H9 (cell line): Measurements from ENCODE around the gene MYOM1. TPM values are rescaled to one million over a fixed set of nuclear protein-coding genes. Genes with fewer than 3 reads are reported as not detected.

Source experiments
- DNase-seq: peaks from one replicate; pipeline ENCODE4 v3.0.0-alpha.2; 2017
- H2AFZ ChIP-seq: one replicate; pipeline ENCODE4 v1.6.1; 2013; ENCODE audit warnings: mild to moderate bottlenecking, low read length, control low read depth, moderate library complexity
- H2AK5ac ChIP-seq: 2 replicates; pipeline ENCODE4 v1.6.1; 2013; ENCODE audit warnings: low read length, control low read depth, mixed read lengths; ENCODE audit not compliant: insufficient read length
- H2BK120ac ChIP-seq: one replicate; pipeline ENCODE4 v1.6.1; 2013; ENCODE audit warnings: low read depth, mild to moderate bottlenecking, low read length, control low read depth, inconsistent platforms; ENCODE audit not compliant: poor library complexity, severe bottlenecking
- H2BK12ac ChIP-seq: 2 replicates; pipeline ENCODE4 v1.6.1; 2013; ENCODE audit warnings: low read length, control low read depth, mixed read lengths, low read depth; ENCODE audit not compliant: insufficient read length
- H2BK15ac ChIP-seq: 2 replicates; pipeline ENCODE4 v1.6.1; 2013; ENCODE audit warnings: low read depth, low read length, control low read depth
- H2BK20ac ChIP-seq: one replicate; pipeline ENCODE4 v1.6.1; 2013; ENCODE audit warnings: low read depth, mild to moderate bottlenecking, low read length, control low read depth, inconsistent platforms; ENCODE audit not compliant: poor library complexity, severe bottlenecking
- H2BK5ac ChIP-seq: 2 replicates; pipeline ENCODE4 v1.6.1; 2013; ENCODE audit warnings: low read length, control low read depth, mixed read lengths; ENCODE audit not compliant: insufficient read length
- H3K14ac ChIP-seq: 2 replicates; pipeline ENCODE4 v1.6.1; 2013; ENCODE audit warnings: low read length, control low read depth; ENCODE audit not compliant: insufficient read depth
- H3K18ac ChIP-seq: 2 replicates; pipeline ENCODE4 v1.6.1; 2013; ENCODE audit warnings: low read depth, mild to moderate bottlenecking, mixed read lengths, low read length, control low read depth; ENCODE audit not compliant: insufficient read length
- H3K23ac ChIP-seq: 2 replicates; pipeline ENCODE4 v1.6.1; 2013; ENCODE audit warnings: low read length, control low read depth, mixed read lengths, low read depth; ENCODE audit not compliant: insufficient read length
- H3K23me2 ChIP-seq: 2 replicates; pipeline ENCODE4 v1.6.1; 2013; ENCODE audit warnings: low read depth, mild to moderate bottlenecking, mixed read lengths, low read length, control low read depth; ENCODE audit not compliant: insufficient read length, poor library complexity, severe bottlenecking
- H3K27ac ChIP-seq: 2 replicates; pipeline ENCODE4 v1.5.1; 2013; ENCODE audit warnings: low read length, control low read depth, mixed read lengths, low read depth; ENCODE audit not compliant: insufficient read length
- H3K27me3 ChIP-seq: 2 replicates; pipeline ENCODE4 v1.6.1; 2013; ENCODE audit warnings: low read length, control low read depth, inconsistent platforms; ENCODE audit not compliant: insufficient read depth
- H3K4ac ChIP-seq: 2 replicates; pipeline ENCODE4 v1.6.1; 2013; ENCODE audit warnings: low read depth, mild to moderate bottlenecking, control low read depth, inconsistent platforms, low read length, moderate library complexity
- H3K4me1 ChIP-seq: 2 replicates; pipeline ENCODE4 v1.6.1; 2013; ENCODE audit warnings: low read length, control low read depth, inconsistent platforms; ENCODE audit not compliant: insufficient read depth
- H3K4me2 ChIP-seq: 2 replicates; pipeline ENCODE4 v1.6.1; 2013; ENCODE audit warnings: low read length, control low read depth, mixed read lengths; ENCODE audit not compliant: insufficient read length, insufficient read depth
- H3K56ac ChIP-seq: 2 replicates; pipeline ENCODE4 v1.6.1; 2013; ENCODE audit warnings: low read depth, mild to moderate bottlenecking, mixed read lengths, low read length, control low read depth; ENCODE audit not compliant: insufficient read length
- H3K79me1 ChIP-seq: 2 replicates; pipeline ENCODE4 v1.6.1; 2013; ENCODE audit warnings: low read depth, mild to moderate bottlenecking, moderate library complexity, low read length, control low read depth, inconsistent platforms; ENCODE audit not compliant: insufficient read depth, poor library complexity, severe bottlenecking
- H3K79me2 ChIP-seq: 2 replicates; pipeline ENCODE4 v1.6.1; 2013; ENCODE audit warnings: low read length, control low read depth, inconsistent platforms; ENCODE audit not compliant: insufficient read depth
- H3K9ac ChIP-seq: 2 replicates; pipeline ENCODE4 v1.6.1; 2013; ENCODE audit warnings: low read length, control low read depth, mixed read lengths; ENCODE audit not compliant: insufficient read length; ENCODE audit errors: extremely low read depth
- H3K9me3 ChIP-seq: one replicate; pipeline ENCODE4 v1.6.1; 2013; ENCODE audit warnings: low read depth, low read length, inconsistent platforms; ENCODE audit not compliant: control insufficient read depth
- H3T11ph ChIP-seq: one replicate; pipeline ENCODE4 v1.6.1; 2013; ENCODE audit warnings: mild to moderate bottlenecking, low read length, control low read depth, inconsistent platforms
- H4K20me1 ChIP-seq: one replicate; pipeline ENCODE4 v1.6.1; 2013; ENCODE audit not compliant: control insufficient read depth, insufficient read length, insufficient read depth
- H4K5ac ChIP-seq: 2 replicates; pipeline ENCODE4 v1.6.1; 2013; ENCODE audit warnings: low read depth, mild to moderate bottlenecking, mixed read lengths, low read length, control low read depth; ENCODE audit not compliant: insufficient read length
- H4K8ac ChIP-seq: replicated peaks from 2 replicates; pipeline ENCODE4 v1.6.1; 2013; ENCODE audit warnings: low read length, control low read depth, mixed read lengths, low read depth; ENCODE audit not compliant: insufficient read length
- H4K91ac ChIP-seq: 2 replicates; pipeline ENCODE4 v1.6.1; 2013; ENCODE audit warnings: low read depth, mild to moderate bottlenecking, moderate library complexity, mixed read lengths, low read length, control low read depth; ENCODE audit not compliant: insufficient read length
- H3K27ac Mint-ChIP-seq, 3 experiments: 2 replicates in 2 of 3; 3 replicates in 1 of 3; pipeline ENCODE4 v1.8.0; 2020 to 2021; ENCODE audit warnings: mixed read lengths in 3 of 3, mild to moderate bottlenecking in 1 of 3, moderate library complexity in 1 of 3
- H3K27me3 Mint-ChIP-seq: 2 replicates; pipeline ENCODE4 v1.8.0; 2021; ENCODE audit warnings: low read depth, mild to moderate bottlenecking, moderate library complexity, mixed read lengths
- H3K36me3 Mint-ChIP-seq, 3 experiments: 2 replicates in 2 of 3; 3 replicates in 1 of 3; pipeline ENCODE4 v1.8.0; 2020 to 2021; ENCODE audit warnings: low read depth in 3 of 3, mixed read lengths in 3 of 3; ENCODE audit not compliant: insufficient read depth in 1 of 3
- H3K4me1 Mint-ChIP-seq, 2 experiments: 2 replicates each; pipeline ENCODE4 v1.8.0; 2020; ENCODE audit warnings: mixed read lengths in 2 of 2
- H3K4me3 Mint-ChIP-seq, 2 experiments: 2 replicates in 1 of 2; 3 replicates in 1 of 2; pipeline ENCODE4 v1.8.0; 2020 to 2021; ENCODE audit warnings: mild to moderate bottlenecking in 2 of 2, mixed read lengths in 2 of 2, moderate library complexity in 1 of 2
- H3K9me3 Mint-ChIP-seq, 2 experiments: 2 replicates in 1 of 2; 3 replicates in 1 of 2; pipeline ENCODE4 v1.8.0; 2020; ENCODE audit warnings: mild to moderate bottlenecking in 2 of 2, mixed read lengths in 2 of 2, moderate library complexity in 1 of 2
- CTCF ChIP-seq: fragments of 200-600 bp; sonication (generic); conservative IDR thresholded peaks from 3 replicates; pipeline ENCODE4 v1.8.0; 2021; ENCODE audit warnings: antibody characterized with exemption, mild to moderate bottlenecking
- WGBS: extraction: QIAGEN DNeasy Blood & Tissue Kit; methylation state at CpG from one replicate; pipeline ENCODE4 v1.1.7; 2013; ENCODE audit warnings: missing lambda C conversion rate, low lambda C conversion rate, mixed read lengths; ENCODE audit not compliant: insufficient read length; ENCODE audit errors: extremely low coverage; 5-methylcytosine and 5-hydroxymethylcytosine counted together
- total RNA-seq: library from RNA; stranded (reverse); gene quantifications from 2 replicates; pipeline ENCODE4 v1.2.1, GENCODE V29; 2021

The MYOM1 gene
- total RNA-seq, 1 experiment from 2014 or later = 0.17 TPM

- H4K91ac ChIP-seq = no peak overlapping the region
Measured at GRCh38 chr18:3180325-3180724, 39.4 kb downstream of the MYOM1 start.

More at GRCh38 chr18:3180325-3180724, 39.4 kb downstream of the MYOM1 start:
- Histone ChIP-seq H3K79me1 (no peaks in the 10 kb centered on the region), H2AK5ac (no peak overlapping the region), H3K27ac (peak overlapping the region; percentile 14), H3K23me2 (no peaks in the 10 kb centered on the region), H2BK15ac (no peak overlapping the region), H3K9me3 (no peaks in the 10 kb centered on the region), H3K14ac (no peak overlapping the region), H4K20me1 (no peaks in the 10 kb centered on the region), H3K4ac (no peak overlapping the region), H3K4me1 (no peaks in the 10 kb centered on the region; the same call in 1 of the 2 replicates), H4K8ac (no peak overlapping the region), H3K9ac (no peak overlapping the region), H2BK5ac (no peak overlapping the region), H3K27me3 (no peaks in the 10 kb centered on the region), H2AFZ (no peak overlapping the region), H3K23ac (no peak overlapping the region), H2BK20ac (no peak overlapping the region), H3K56ac (no peak overlapping the region), H2BK120ac (no peak overlapping the region), H3K4me2 (no peak overlapping the region), H4K5ac (no peak overlapping the region), H2BK12ac (no peak overlapping the region), H3K18ac (no peak overlapping the region), H3T11ph (no peak overlapping the region), H3K79me2 (no peaks in the 10 kb centered on the region)
- H3K9me3 Mint-ChIP-seq = no peaks in the 10 kb centered on the region; a peak in 1 of 5 replicates
- no peaks in the 10 kb centered on the region for H3K27me3 Mint-ChIP-seq
- no peak for DNase-seq
- H3K4me3 Mint-ChIP-seq = no peak overlapping the region
- H3K36me3 Mint-ChIP-seq = no peaks in the 10 kb centered on the region
- H3K27ac Mint-ChIP-seq = peak overlapping the region; percentile 4 to 93 (median 88); a peak in 6 of 7 replicates
- TF ChIP-seq CTCF = no peak
- WGBS = no CpG with 5 or more reads among the region's 2 CpGs
- H3K4me1 Mint-ChIP-seq = peaks cover 14 to 19% of the 10 kb centered on the region in 2 experiments
